Endothelial cell of umbilical vein (primary cell): Measurements from ENCODE around the gene DIS3. TPM values are rescaled to one million over a fixed set of nuclear protein-coding genes. Genes with fewer than 3 reads are reported as not detected.
A peak's percentile ranks its signal among the peaks of the same experiment; 100 is the strongest.

Experiments used
- BruUV-seq: library from RNA; stranded (reverse); fragments of 400-500 nt; replicated peaks from 2 replicates; lab custom pipeline; 2021; lab: Mats Ljungman, UMichigan
- CTCF ChIA-PET: fragments of 300-600, 350-600 bp; sonication (Branson Sonifier 250); formaldehyde crosslinking; loops from one replicate; lab custom pipeline; 2021; ENCODE audit warnings: antibody characterized with exemption, inconsistent platforms; lab: Charles Lee
- POLR2A ChIA-PET: fragments of 300-600, 350-600 bp; sonication (Branson Sonifier 250); formaldehyde crosslinking; loops from one replicate; lab custom pipeline; 2021; ENCODE audit warnings: antibody characterized with exemption, inconsistent platforms; lab: Charles Lee
- DNase-seq: peaks from one replicate; pipeline ENCODE4 v3.0.0-alpha.2; 2011; ENCODE audit warnings: low read depth, low spot score
- FAIRE-seq: peaks from 2 replicates; lab custom pipeline; 2011; peaks lifted over from hg19 to GRCh38; lab: Jason Lieb, UNC
- H2AFZ ChIP-seq: 2 replicates; pipeline ENCODE4 v1.6.0; 2012; ENCODE audit warnings: low read depth, low read length, control low read depth, inconsistent platforms
- H3K27ac ChIP-seq: 2 replicates; pipeline ENCODE4 v1.5.1; 2011; ENCODE audit warnings: low read depth, mild to moderate bottlenecking, control low read depth, low read length, moderate library complexity; ENCODE audit not compliant: insufficient read depth
- H3K27me3 ChIP-seq, 2 experiments: 2 replicates each; pipeline versions ENCODE4 v1.6.0 to v1.6.1; 2011; ENCODE audit warnings: low read length in 2 of 2, mixed read lengths in 1 of 2; ENCODE audit not compliant: control insufficient read depth in 2 of 2, insufficient read depth in 2 of 2
- H3K36me3 ChIP-seq, 2 experiments: 2 replicates in 1 of 2; 3 replicates in 1 of 2; pipeline ENCODE4 v1.5.1; 2011; ENCODE audit warnings: low read length in 2 of 2, mild to moderate bottlenecking in 1 of 2, moderate library complexity in 1 of 2; ENCODE audit not compliant: control insufficient read depth in 2 of 2, insufficient read depth in 2 of 2; ENCODE audit errors: extremely low read depth in 1 of 2
- H3K4me1 ChIP-seq: 3 replicates; pipeline ENCODE4 v1.5.1; 2011; ENCODE audit warnings: mild to moderate bottlenecking, low read length; ENCODE audit not compliant: control insufficient read depth, insufficient read depth; ENCODE audit errors: extremely low read depth
- H3K4me2 ChIP-seq: 2 replicates; pipeline ENCODE4 v1.6.1; 2011; ENCODE audit warnings: low read length, control low read depth, mixed read lengths; ENCODE audit not compliant: insufficient read depth
- H3K4me3 ChIP-seq, 3 experiments: fragments of 200-600 bp in 1 of 3; sonication (generic), shearing (Covaris generic) in 1 of 3; replicated peaks in 1 of 3; 2 replicates each; pipeline ENCODE4 v1.5.1; 2011 to 2016; ENCODE audit warnings: control low read depth in 3 of 3, low read length in 3 of 3, mild to moderate bottlenecking in 2 of 3, inconsistent platforms in 1 of 3, low read depth in 1 of 3, moderate library complexity in 1 of 3; ENCODE audit not compliant: insufficient read depth in 1 of 3
- H3K79me2 ChIP-seq: 2 replicates; pipeline ENCODE4 v1.6.0; 2012; ENCODE audit warnings: low read length, inconsistent platforms; ENCODE audit not compliant: control insufficient read depth, insufficient read depth
- H3K9ac ChIP-seq: replicated peaks from 2 replicates; pipeline ENCODE3; 2011; ENCODE audit warnings: low read length, control low read depth; ENCODE audit not compliant: insufficient read depth; ENCODE audit errors: extremely low read depth
- H3K9me1 ChIP-seq: replicated peaks from 3 replicates; pipeline ENCODE4 v1.6.0; 2011; ENCODE audit warnings: mild to moderate bottlenecking, low read length; ENCODE audit not compliant: control insufficient read depth, insufficient read depth; ENCODE audit errors: extremely low read depth
- H3K9me3 ChIP-seq: replicated peaks from 2 replicates; pipeline ENCODE4 v1.5.1; 2012; ENCODE audit warnings: low read length, inconsistent platforms; ENCODE audit not compliant: control insufficient read depth, insufficient read depth
- H4K20me1 ChIP-seq: replicated peaks from 2 replicates; pipeline ENCODE3; 2011; ENCODE audit warnings: mild to moderate bottlenecking, low read length; ENCODE audit not compliant: control insufficient read depth, insufficient read depth; ENCODE audit errors: extremely low read depth
- EZH2 ChIP-seq: IDR thresholded peaks from 2 replicates; pipeline ENCODE4 v1.6.1; 2012; ENCODE audit warnings: borderline replicate concordance, low read depth, mild to moderate bottlenecking, moderate library complexity, low read length, inconsistent platforms; ENCODE audit not compliant: severe bottlenecking
- FOS ChIP-seq: IDR thresholded peaks from 2 replicates; pipeline ENCODE4 v1.6.1; 2011; ENCODE audit warnings: mild to moderate bottlenecking, low read length, moderate library complexity, borderline replicate concordance; ENCODE audit not compliant: insufficient read depth
- GATA2 ChIP-seq: IDR thresholded peaks from 2 replicates; pipeline ENCODE4 v1.7.0; 2011; ENCODE audit warnings: low read depth, mild to moderate bottlenecking, moderate library complexity, mixed read lengths, low read length; ENCODE audit not compliant: insufficient read length, insufficient read depth
- JUN ChIP-seq: IDR thresholded peaks from 2 replicates; pipeline ENCODE4 v1.6.1; 2011; ENCODE audit warnings: borderline replicate concordance, low read depth; ENCODE audit not compliant: insufficient read length, insufficient read depth
- MYC ChIP-seq: IDR thresholded peaks from one replicate; pipeline ENCODE4 v1.6.1; 2011; ENCODE audit warnings: mild to moderate bottlenecking, low read depth, low read length
- POLR2A ChIP-seq: IDR thresholded peaks from 2 replicates; pipeline ENCODE4 v1.6.1; 2012; ENCODE audit warnings: low read depth, mild to moderate bottlenecking, control low read depth, low read length
- POLR2AphosphoS5 ChIP-seq: IDR thresholded peaks from 2 replicates; pipeline ENCODE4 v1.6.1; 2012; ENCODE audit warnings: low read depth, mild to moderate bottlenecking, control low read depth, low read length, moderate library complexity; ENCODE audit not compliant: insufficient read depth
- dilution Hi-C: fragments of 300-500 bp; cut with MboI; formaldehyde crosslinking; loops from one replicate; pipeline ENCODE4 v1.15.0; 2019; ENCODE audit warnings: low sequenced_read_pairs; ENCODE audit not compliant: extremely low pct_ligation_motif_present
- intact Hi-C: fragments of 100-400 bp; cut with micrococcal nuclease; formaldehyde crosslinking; loops from one replicate; pipeline ENCODE4 v1.10.0; 2022
- polyA plus RNA-seq, 4 experiments: library from polyadenylated mRNA; depleted of rRNA in 3 of 4; stranded (reverse) in 3 of 4; unstranded in 1 of 4; fragments of >200 nt; gene quantifications; 2 replicates each; pipeline versions ENCODE4 v1.2.1 to v1.2.3, GENCODE V29; 2011 to 2012; ENCODE audit warnings: missing spikeins in 1 of 4
- total RNA-seq: library from RNA; stranded (reverse); gene quantifications from 2 replicates; pipeline ENCODE4 v1.2.3, GENCODE V29; 2021
- TF ChIP-seq, protein P1 (sequence below): IDR thresholded peaks from 2 replicates; pipeline ENCODE4 v1.6.1; 2011; ENCODE audit not compliant: insufficient read depth, insufficient read length
- TF ChIP-seq, protein P2 (sequence below), 2 donors: IDR thresholded peaks; 1 replicate in 1 of 2; 2 replicates in 1 of 2; pipeline ENCODE4 v1.5.1; 2011; ENCODE audit warnings: low read length in 2 of 2, mild to moderate bottlenecking in 2 of 2, moderate library complexity in 2 of 2, control low read depth in 1 of 2, inconsistent platforms in 1 of 2, low read depth in 1 of 2; ENCODE audit not compliant: insufficient read depth in 1 of 2; ENCODE audit errors: extremely low read depth in 1 of 2

Gene DIS3
- total and polyA plus RNA-seq, 2 donors (not counting 3 experiments of a cell fraction or from before 2014, with no cell fraction given) = 12.4 to 31.4 TPM

DNA sequence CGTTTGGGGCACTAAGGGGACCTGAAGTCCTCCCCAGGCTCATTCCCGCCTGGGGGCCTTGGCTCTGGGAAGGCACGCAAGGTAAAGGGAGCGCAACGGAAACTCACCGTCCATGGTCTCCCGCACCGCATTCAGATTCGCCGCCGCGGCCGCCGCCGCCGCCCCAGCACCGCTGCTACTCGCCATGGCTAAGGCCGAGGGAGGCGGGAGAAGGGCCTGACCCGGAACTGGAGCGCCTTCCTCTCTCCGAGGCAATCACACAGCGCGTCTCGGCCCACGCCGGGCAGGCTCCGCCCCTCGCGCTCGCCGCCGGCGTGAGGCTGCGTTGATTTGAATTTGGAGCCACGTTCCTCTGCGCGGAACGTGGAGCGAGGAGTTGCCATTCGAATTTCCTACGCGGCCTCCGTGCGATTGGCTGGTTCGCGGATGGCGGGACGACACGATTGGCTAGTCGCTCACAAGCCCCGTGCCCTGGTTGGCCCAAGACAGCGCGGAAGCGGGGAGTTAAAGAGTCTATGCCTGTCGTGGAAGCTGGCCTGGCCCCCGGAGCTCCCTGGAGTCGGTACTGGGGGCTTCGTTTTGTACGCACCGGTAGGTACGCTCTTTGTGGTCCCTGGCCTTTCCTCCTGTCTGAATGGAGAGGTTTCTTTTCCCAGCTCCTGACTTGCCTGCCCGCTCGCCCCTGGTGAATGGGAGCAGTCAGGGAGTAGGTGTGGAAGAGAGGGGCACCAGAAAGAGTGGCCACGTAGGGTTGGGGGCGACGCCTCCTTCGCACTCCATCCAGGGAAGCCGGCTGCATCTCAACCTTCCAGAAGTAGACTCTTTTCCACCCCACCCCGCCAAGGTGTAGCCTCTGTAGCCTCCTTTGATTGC, 54.0 kb downstream of the DIS3 start, which contains the start of the genes BORA and MZT1:
BORA (plus strand) TSS at position 507 of the 873 bp plus-strand sequence. CDS start 1,018 bp downstream, outside the sequence.
MZT1 (minus strand) TSS at position 213 of the 873 bp plus-strand sequence; CDS start at position 186, 27 bp downstream.
- peak within 1 kb of the TSS; percentile 94 for H3K4me2 ChIP-seq
- TF ChIP-seq JUN = no peak
- peak; percentile 73 for TF ChIP-seq POLR2AphosphoS5
- TF ChIP-seq POLR2A = peak; percentile 65
- TF ChIP-seq, protein P1, sequence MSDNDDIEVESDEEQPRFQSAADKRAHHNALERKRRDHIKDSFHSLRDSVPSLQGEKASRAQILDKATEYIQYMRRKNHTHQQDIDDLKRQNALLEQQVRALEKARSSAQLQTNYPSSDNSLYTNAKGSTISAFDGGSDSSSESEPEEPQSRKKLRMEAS = peak; percentile 97
- TF ChIP-seq EZH2 = no peak
- TF ChIP-seq MYC = no peak
- TF ChIP-seq, protein P2, sequence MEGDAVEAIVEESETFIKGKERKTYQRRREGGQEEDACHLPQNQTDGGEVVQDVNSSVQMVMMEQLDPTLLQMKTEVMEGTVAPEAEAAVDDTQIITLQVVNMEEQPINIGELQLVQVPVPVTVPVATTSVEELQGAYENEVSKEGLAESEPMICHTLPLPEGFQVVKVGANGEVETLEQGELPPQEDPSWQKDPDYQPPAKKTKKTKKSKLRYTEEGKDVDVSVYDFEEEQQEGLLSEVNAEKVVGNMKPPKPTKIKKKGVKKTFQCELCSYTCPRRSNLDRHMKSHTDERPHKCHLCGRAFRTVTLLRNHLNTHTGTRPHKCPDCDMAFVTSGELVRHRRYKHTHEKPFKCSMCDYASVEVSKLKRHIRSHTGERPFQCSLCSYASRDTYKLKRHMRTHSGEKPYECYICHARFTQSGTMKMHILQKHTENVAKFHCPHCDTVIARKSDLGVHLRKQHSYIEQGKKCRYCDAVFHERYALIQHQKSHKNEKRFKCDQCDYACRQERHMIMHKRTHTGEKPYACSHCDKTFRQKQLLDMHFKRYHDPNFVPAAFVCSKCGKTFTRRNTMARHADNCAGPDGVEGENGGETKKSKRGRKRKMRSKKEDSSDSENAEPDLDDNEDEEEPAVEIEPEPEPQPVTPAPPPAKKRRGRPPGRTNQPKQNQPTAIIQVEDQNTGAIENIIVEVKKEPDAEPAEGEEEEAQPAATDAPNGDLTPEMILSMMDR (IDR thresholded peaks at IDR 0.05; ENCODE audit: extremely low read depth in 1 of 2, insufficient read depth in 1 of 2, low read depth in 1 of 2, low read length in 2 of 2) = no peak
- TF ChIP-seq GATA2 = no peak
- TF ChIP-seq FOS = no peak
- DNase-seq (peak; percentile 99), FAIRE-seq (peak; percentile 99)
- no peaks in the 10 kb centered on the region for H3K9me1 ChIP-seq
- peak within 1 kb of the TSS; percentile 41 for H3K27ac ChIP-seq
- ChIA-PET CTCF (interaction anchor here (0.7 to 1.0 kb wide), 3 partner anchors 9 to 75 kb away, joined by 3 read pairs; no protein-coding TSS in a partner anchor), POLR2A (no interaction called here)
- peak within 1 kb of the TSS; percentile 75 to 77 (median 76) for H3K4me3 ChIP-seq
- peak within 1 kb of the TSS; percentile 56 for H3K9ac ChIP-seq
- peaks cover 79% of the 10 kb centered on the region for H3K79me2 ChIP-seq
- peak within 1 kb of the TSS; percentile 93 for H2AFZ ChIP-seq
- no peaks in the 10 kb centered on the region for H3K9me3 ChIP-seq
- no TSS peak for BruUV-seq
- no peaks in the 10 kb centered on the region for H4K20me1 ChIP-seq
- dilution Hi-C loops = no loop called here
- H3K4me1 ChIP-seq = peaks cover 24% of the 10 kb centered on the region
- no peaks in the 10 kb centered on the region for H3K27me3 ChIP-seq
- peaks cover 0 to 2% of the 10 kb centered on the region in 2 experiments for H3K36me3 ChIP-seq
- intact Hi-C loops = loop anchor here (1.0 to 2.0 kb wide), 2 partner anchors 54 to 75 kb away; partner anchors contain the start of gene DIS3
